Suprapubic skin (tissue), 3 donors: Measurements from ENCODE around the gene TBC1D5.

Experiments
- POLR2A ChIP-seq, 2 donors: fragments of 450-650 bp; IDR thresholded peaks; one replicate each; pipeline ENCODE4 v1.6.1; 2017; ENCODE audit warnings: antibody characterized with exemption in 2 of 2, mild to moderate bottlenecking in 2 of 2, moderate library complexity in 2 of 2
- TF ChIP-seq, protein P1 (sequence below), 2 donors: fragments of 200-600 bp in 1 of 2; fragments of 450-650 bp in 1 of 2; sonication (generic) in 1 of 2; IDR thresholded peaks; one replicate each; pipeline ENCODE4 v1.5.1; 2016 to 2019; ENCODE audit warnings: antibody characterized with exemption in 2 of 2, mild to moderate bottlenecking in 1 of 2, moderate library complexity in 1 of 2

GRCh38 chr3:17357035-17357710, 385.3 kb downstream of the TBC1D5 start:
- TF ChIP-seq, protein P1, sequence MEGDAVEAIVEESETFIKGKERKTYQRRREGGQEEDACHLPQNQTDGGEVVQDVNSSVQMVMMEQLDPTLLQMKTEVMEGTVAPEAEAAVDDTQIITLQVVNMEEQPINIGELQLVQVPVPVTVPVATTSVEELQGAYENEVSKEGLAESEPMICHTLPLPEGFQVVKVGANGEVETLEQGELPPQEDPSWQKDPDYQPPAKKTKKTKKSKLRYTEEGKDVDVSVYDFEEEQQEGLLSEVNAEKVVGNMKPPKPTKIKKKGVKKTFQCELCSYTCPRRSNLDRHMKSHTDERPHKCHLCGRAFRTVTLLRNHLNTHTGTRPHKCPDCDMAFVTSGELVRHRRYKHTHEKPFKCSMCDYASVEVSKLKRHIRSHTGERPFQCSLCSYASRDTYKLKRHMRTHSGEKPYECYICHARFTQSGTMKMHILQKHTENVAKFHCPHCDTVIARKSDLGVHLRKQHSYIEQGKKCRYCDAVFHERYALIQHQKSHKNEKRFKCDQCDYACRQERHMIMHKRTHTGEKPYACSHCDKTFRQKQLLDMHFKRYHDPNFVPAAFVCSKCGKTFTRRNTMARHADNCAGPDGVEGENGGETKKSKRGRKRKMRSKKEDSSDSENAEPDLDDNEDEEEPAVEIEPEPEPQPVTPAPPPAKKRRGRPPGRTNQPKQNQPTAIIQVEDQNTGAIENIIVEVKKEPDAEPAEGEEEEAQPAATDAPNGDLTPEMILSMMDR (IDR thresholded peaks at IDR 0.05) = no peak
- TF ChIP-seq POLR2A (IDR thresholded peaks at IDR 0.05) = no peak
